ENCODE results near the gene CRTC3. TPM values are rescaled to one million over a fixed set of nuclear protein-coding genes. Genes with fewer than 3 reads are reported as not detected.
"Not testable (repeated sequence)": the region's sequence is repeated elsewhere in the genome, so short reads cannot be mapped to it uniquely, and the experiment has no call there.

CRTC3 gene
- total and polyA plus RNA-seq, 2 of the 13 experiments (the other 11 are each of a cell fraction or from before 2014, with no cell fraction given): 8.4 to 11.8 TPM

GRCh38 chr15:90629217-90629616 is 99.5 kb downstream of the CRTC3 start (continued):
- TF ChIP-seq ZBTB26 (CRISPR knock-in tag; IDR thresholded peaks at IDR 0.05; ENCODE audit: borderline replicate concordance) (no peak), ZFY (CRISPR knock-in tag; IDR thresholded peaks at IDR 0.05) (no peak)

GRCh38 chr15:90633360-90633759 is 103.6 kb downstream of the CRTC3 start:
- in situ Hi-C loops (cut with HindIII; ENCODE audit: extremely low pct_ligation_motif_present, low pct_unique_long_range_greater_than_20kb): no loop called here
- WGBS (ENCODE audit: low lambda C conversion rate): 96% methylated on average over 3 of the region's 3 CpGs
- Histone ChIP-seq H3K27ac (ENCODE audit: extremely low read length, insufficient read depth, low read length) (no peak overlapping the region), H2AFZ (ENCODE audit: low read length) (no peak overlapping the region), H4K20me1 (ENCODE audit: insufficient read depth, low read length) (no peaks in the 10 kb centered on the region), H3K36me3 (replicated peaks in 1 of 2; ENCODE audit: control insufficient read depth in 1 of 2, insufficient read depth in 2 of 2, low read length in 2 of 2) (peaks cover 0 to 19% of the 10 kb centered on the region in 2 experiments; a peak in 3 of 5 replicates), H3K4me3 (replicated peaks in 1 of 3; ENCODE audit: insufficient read depth in 1 of 3, low read depth in 2 of 3, low read length in 3 of 3) (no peak overlapping the region), H3K9me3 (ENCODE audit: low read length) (no peaks in the 10 kb centered on the region), H3K9ac (ENCODE audit: insufficient read depth, low read depth, low read length) (no peak overlapping the region), H3K4me1 (ENCODE audit: insufficient read depth, low read length) (no peaks in the 10 kb centered on the region), H3K79me2 (ENCODE audit: insufficient read depth, low read length) (no peaks in the 10 kb centered on the region), H3K4me2 (ENCODE audit: low read depth, low read length) (no peak overlapping the region), H3K27me3 (ENCODE audit: control insufficient read depth in 1 of 2, insufficient read depth in 2 of 2, low read length in 2 of 2) (no peaks in the 10 kb centered on the region)
- ChIA-PET POLR2A (no interaction called here), CTCF (ENCODE audit: low intra/inter-chr PET ratio, low total read pairs) (no interaction called here)
- BruUV-seq (replicated peaks): no TSS peak
- intact Hi-C loops (cut with micrococcal nuclease; ENCODE audit: unreplicated experiment): no loop called here
- FAIRE-seq (no peak), DNase-seq (ENCODE audit: low spot score) (no peak), ATAC-seq (no peak)
- TF ChIP-seq HNRNPL (IDR thresholded peaks at IDR 0.05; ENCODE audit: low read depth, low read length) (no peak), SRSF1 (optimal IDR thresholded peaks at IDR 0.05; ENCODE audit: low read depth, low read length) (no peak), SNAI1 (CRISPR knock-in tag; IDR thresholded peaks at IDR 0.05; ENCODE audit: borderline replicate concordance) (no peak), SMARCE1 (IDR thresholded peaks at IDR 0.05; ENCODE audit: borderline replicate concordance) (no peak), ZNF850 (CRISPR knock-in tag; conservative IDR thresholded peaks at IDR 0.05) (no peak), ELF4 (CRISPR knock-in tag; IDR thresholded peaks at IDR 0.05; ENCODE audit: borderline replicate concordance) (no peak), ZNF607 (CRISPR knock-in tag; IDR thresholded peaks at IDR 0.05; ENCODE audit: borderline replicate concordance) (no peak), ZNF703 (CRISPR knock-in tag; IDR thresholded peaks at IDR 0.05; ENCODE audit: borderline replicate concordance) (no peak), TFAP4 (IDR thresholded peaks at IDR 0.05; ENCODE audit: borderline replicate concordance, low read depth) (no peak)

GRCh38 chr15:90636993-90637392 is 107.3 kb downstream of the CRTC3 start:
- H3K9me3 ChIP-seq (ENCODE audit: low read length); CTCF ChIA-PET (ENCODE audit: low intra/inter-chr PET ratio, low total read pairs); FAIRE-seq; H4K20me1 ChIP-seq (ENCODE audit: insufficient read depth, low read length); ATAC-seq; DNase-seq (ENCODE audit: low spot score); POLR2A ChIA-PET; H3K4me2 ChIP-seq (ENCODE audit: low read depth, low read length); H3K4me1 ChIP-seq (ENCODE audit: insufficient read depth, low read length); H2AFZ ChIP-seq (ENCODE audit: low read length); in situ Hi-C loops (cut with HindIII; ENCODE audit: extremely low pct_ligation_motif_present, low pct_unique_long_range_greater_than_20kb); intact Hi-C loops (cut with micrococcal nuclease; ENCODE audit: unreplicated experiment); H3K27ac ChIP-seq (ENCODE audit: extremely low read length, insufficient read depth, low read length); H3K79me2 ChIP-seq (ENCODE audit: insufficient read depth, low read length); H3K27me3 ChIP-seq (ENCODE audit: control insufficient read depth in 1 of 2, insufficient read depth in 2 of 2, low read length in 2 of 2); H3K9ac ChIP-seq (ENCODE audit: insufficient read depth, low read depth, low read length); BruUV-seq (replicated peaks); H3K4me3 ChIP-seq (replicated peaks in 1 of 3; ENCODE audit: insufficient read depth in 1 of 3, low read depth in 2 of 3, low read length in 3 of 3): not testable (repeated sequence)
- 82% methylated on average over 2 of the region's 3 CpGs for WGBS (ENCODE audit: low lambda C conversion rate)
- peaks cover 1 to 13% of the 10 kb centered on the region in 2 experiments; a peak in 4 of 5 replicates for H3K36me3 ChIP-seq (replicated peaks in 1 of 2; ENCODE audit: control insufficient read depth in 1 of 2, insufficient read depth in 2 of 2, low read length in 2 of 2)
